Measurements from ENCODE around the gene PPP1R36. TPM values are rescaled to one million over a fixed set of nuclear protein-coding genes. Genes with fewer than 3 reads are reported as not detected.
"Not testable (repeated sequence)": the region's sequence is repeated elsewhere in the genome, so short reads cannot be mapped to it uniquely, and the experiment has no call there.

PPP1R36 gene
- total and polyA plus RNA-seq, 2 donors (not counting 1 experiment from before 2014, with no cell fraction given): 0.87 to 1.3 TPM

- Histone ChIP-seq H2AFZ (ENCODE audit: low read length) (no peak overlapping the region), H3K4me3 (replicated peaks in 1 of 4; ENCODE audit: control extremely low read depth in 1 of 4, insufficient read depth in 1 of 4, low read depth in 3 of 4, low read length in 4 of 4) (no peak overlapping the region), H3K36me3 (ENCODE audit: control insufficient read depth, insufficient read depth, low read length) (peaks cover 5% of the 10 kb centered on the region), H3K27me3 (ENCODE audit: control insufficient read depth, insufficient read depth, low read length) (no peaks in the 10 kb centered on the region), H4K20me1 (ENCODE audit: control insufficient read depth, extremely low read depth, insufficient read depth, low read length) (peaks cover 8% of the 10 kb centered on the region), H3K4me2 (ENCODE audit: extremely low read depth, insufficient read depth, low read length) (no peak overlapping the region), H3K9me3 (ENCODE audit: control insufficient read depth, insufficient read depth, low read depth, low read length) (no peaks in the 10 kb centered on the region), H3K27ac (ENCODE audit: insufficient read depth, low read length) (no peak overlapping the region), H3K4me1 (ENCODE audit: control insufficient read depth, extremely low read depth, insufficient read depth, low read length) (no peaks in the 10 kb centered on the region), H3K9ac (ENCODE audit: insufficient read depth, low read length) (no peak overlapping the region), H3K79me2 (ENCODE audit: control insufficient read depth, insufficient read depth, low read length) (peaks cover 86% of the 10 kb centered on the region)
- no peak for DNase-seq (ENCODE audit: low read depth in 2 of 2)
- TF ChIP-seq EZH2 (IDR thresholded peaks at IDR 0.05; ENCODE audit: low read length, missing control alignments) (no peak), CTCF (conservative IDR thresholded peaks at IDR 0.05 in 1 of 2, IDR thresholded peaks at IDR 0.05 in 1 of 2; ENCODE audit: low read depth in 1 of 2, low read length in 2 of 2) (no peak)
These were observed 32.8 kb upstream of the PPP1R36 start for GRCh38 chr14:64516969-64517368.

- not testable (repeated sequence) for H3K4me3 ChIP-seq (replicated peaks in 1 of 4; ENCODE audit: control extremely low read depth in 1 of 4, insufficient read depth in 1 of 4, low read depth in 3 of 4, low read length in 4 of 4); H3K4me2 ChIP-seq (ENCODE audit: extremely low read depth, insufficient read depth, low read length); H2AFZ ChIP-seq (ENCODE audit: low read length); H3K9ac ChIP-seq (ENCODE audit: insufficient read depth, low read length); H3K27ac ChIP-seq (ENCODE audit: insufficient read depth, low read length); DNase-seq (ENCODE audit: low read depth in 2 of 2); H3K36me3 ChIP-seq (ENCODE audit: control insufficient read depth, insufficient read depth, low read length); H3K9me3 ChIP-seq (ENCODE audit: control insufficient read depth, insufficient read depth, low read depth, low read length); H3K4me1 ChIP-seq (ENCODE audit: control insufficient read depth, extremely low read depth, insufficient read depth, low read length); H4K20me1 ChIP-seq (ENCODE audit: control insufficient read depth, extremely low read depth, insufficient read depth, low read length); H3K27me3 ChIP-seq (ENCODE audit: control insufficient read depth, insufficient read depth, low read length)
- H3K79me2 ChIP-seq (ENCODE audit: control insufficient read depth, insufficient read depth, low read length): peaks cover 82% of the 10 kb centered on the region
These were observed 32.1 kb upstream of the PPP1R36 start for GRCh38 chr14:64517667-64518066.

- Histone ChIP-seq H3K27ac (ENCODE audit: insufficient read depth, low read length) (no peak overlapping the region), H2AFZ (ENCODE audit: low read length) (no peak overlapping the region), H4K20me1 (ENCODE audit: control insufficient read depth, extremely low read depth, insufficient read depth, low read length) (peaks cover 8% of the 10 kb centered on the region), H3K9ac (ENCODE audit: insufficient read depth, low read length) (no peak overlapping the region), H3K27me3 (ENCODE audit: control insufficient read depth, insufficient read depth, low read length) (no peaks in the 10 kb centered on the region), H3K4me1 (ENCODE audit: control insufficient read depth, extremely low read depth, insufficient read depth, low read length) (no peaks in the 10 kb centered on the region), H3K4me3 (replicated peaks in 1 of 4; ENCODE audit: control extremely low read depth in 1 of 4, insufficient read depth in 1 of 4, low read depth in 3 of 4, low read length in 4 of 4) (no peak overlapping the region), H3K9me3 (ENCODE audit: control insufficient read depth, insufficient read depth, low read depth, low read length) (no peaks in the 10 kb centered on the region), H3K36me3 (ENCODE audit: control insufficient read depth, insufficient read depth, low read length) (peaks cover 11% of the 10 kb centered on the region), H3K4me2 (ENCODE audit: extremely low read depth, insufficient read depth, low read length) (no peak overlapping the region), H3K79me2 (ENCODE audit: control insufficient read depth, insufficient read depth, low read length) (peaks cover 79% of the 10 kb centered on the region)
- DNase-seq (ENCODE audit: low read depth in 2 of 2): no peak
- TF ChIP-seq CTCF (conservative IDR thresholded peaks at IDR 0.05 in 1 of 2, IDR thresholded peaks at IDR 0.05 in 1 of 2; ENCODE audit: low read depth in 1 of 2, low read length in 2 of 2) (no peak), EZH2 (IDR thresholded peaks at IDR 0.05; ENCODE audit: low read length, missing control alignments) (no peak)
These were observed 31.5 kb upstream of the PPP1R36 start for GRCh38 chr14:64518229-64518628.

Measured in fibroblast of lung (primary cell).